Measurements from ENCODE around the gene ETFB. TPM values are rescaled to one million over a fixed set of nuclear protein-coding genes. Genes with fewer than 3 reads are reported as not detected.

The ETFB gene
- polyA plus RNA-seq, 1 experiment = 80.8 TPM

DNA sequence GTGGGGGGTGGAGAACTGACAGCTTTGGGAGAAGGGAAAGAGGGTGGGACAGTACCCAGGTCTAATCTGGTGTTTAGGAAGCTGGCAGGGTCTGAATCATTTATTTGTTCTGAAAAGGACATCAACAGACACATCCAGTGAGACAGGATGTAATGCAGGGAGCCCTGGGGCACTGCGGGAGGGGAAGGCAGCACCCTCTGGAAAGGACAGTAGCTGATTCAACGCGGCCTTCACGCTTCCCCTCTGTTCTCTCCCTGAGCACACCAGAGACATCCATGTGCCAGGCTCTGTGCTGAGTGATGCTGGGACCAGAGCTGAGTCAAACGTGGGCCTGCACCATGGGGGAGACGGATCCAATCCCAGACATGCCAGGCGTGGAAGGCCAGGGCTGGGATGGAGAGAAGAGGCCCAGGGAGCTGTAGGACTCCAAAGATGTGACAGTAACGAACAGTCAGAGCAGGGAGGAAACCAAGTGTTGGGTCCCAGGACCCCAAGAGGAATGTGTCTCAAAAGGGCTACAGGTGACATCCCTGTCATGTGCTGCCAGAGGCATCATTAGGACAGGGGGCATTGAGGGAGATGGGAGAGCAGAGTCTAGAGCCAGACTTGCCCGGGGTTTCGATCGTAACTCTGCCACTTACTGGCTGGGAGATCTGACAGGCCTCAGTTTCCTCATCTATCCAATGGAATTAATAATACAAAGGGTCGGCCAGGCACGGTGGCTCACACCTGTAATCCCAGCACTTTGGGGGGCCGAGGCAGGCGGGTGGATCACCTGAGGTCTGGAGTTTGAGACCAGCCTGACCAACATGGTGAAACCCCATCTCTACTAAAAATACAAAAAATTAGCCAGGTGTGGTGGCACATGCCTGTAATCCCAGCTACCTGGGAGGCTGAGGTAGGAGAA is 1.7 kb downstream of the ETFB start:
- POLR2A ChIA-PET = no interaction called here
- Histone ChIP-seq H3K27ac (ENCODE audit: low read depth, low read length) (no peak overlapping the region), H3K4me3 (ENCODE audit: low read depth, low read length) (no peak overlapping the region), H3K27me3 (ENCODE audit: control insufficient read depth, insufficient read depth, low read length) (no peaks in the 10 kb centered on the region), H3K9me3 (ENCODE audit: control insufficient read depth, insufficient read depth, low read length) (no peaks in the 10 kb centered on the region; the same call in 1 of the 2 replicates)
- CTCF ChIA-PET = interaction anchor here (0.6 to 0.8 kb wide), 2 partner anchors 25 to 58 kb away, joined by 3 read pairs; no protein-coding TSS in a partner anchor
- no peak for DNase-seq (ENCODE audit: low read depth, low spot score)
- TF ChIP-seq CTCF (IDR thresholded peaks at IDR 0.05; ENCODE audit: low read depth, low read length) = no peak

GRCh38 chr19:51361239-51361638 is 4.9 kb downstream of the ETFB start:
- ChIA-PET CTCF (no interaction called here), POLR2A (no interaction called here)
- TF ChIP-seq CTCF (IDR thresholded peaks at IDR 0.05; ENCODE audit: low read depth, low read length) = no peak
- Histone ChIP-seq H3K27ac (ENCODE audit: low read depth, low read length) (no peak overlapping the region), H3K9me3 (ENCODE audit: control insufficient read depth, insufficient read depth, low read length) (no peaks in the 10 kb centered on the region; the same call in 1 of the 2 replicates), H3K4me3 (ENCODE audit: low read depth, low read length) (no peak overlapping the region), H3K27me3 (ENCODE audit: control insufficient read depth, insufficient read depth, low read length) (no peaks in the 10 kb centered on the region)
- DNase-seq (ENCODE audit: low read depth, low spot score) = no peak

DNA sequence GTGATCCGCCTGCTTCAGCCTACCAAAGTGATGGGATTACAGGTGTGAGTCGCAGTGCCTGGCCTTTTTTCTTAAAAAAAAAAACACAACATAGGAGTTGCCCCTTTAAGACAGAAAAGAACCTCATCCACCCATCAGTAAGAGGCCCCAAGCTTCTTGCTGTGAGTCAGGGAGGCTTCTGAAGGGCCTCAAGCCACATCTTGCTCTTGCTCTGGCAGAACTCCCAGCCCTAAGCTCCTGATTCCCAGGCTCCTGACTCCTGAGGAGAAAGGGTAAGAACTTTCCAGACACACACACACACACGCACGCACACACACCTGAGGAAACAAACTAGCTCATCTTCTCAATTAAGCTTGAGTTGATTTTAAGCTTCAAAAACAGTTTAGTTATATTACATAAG is 6.9 kb downstream of the ETFB start:
- H3K9me3 ChIP-seq (ENCODE audit: control insufficient read depth, insufficient read depth, low read length) = no peaks in the 10 kb centered on the region; the same call in 1 of the 2 replicates
- CTCF ChIA-PET = interaction anchor here (0.8 to 1.5 kb wide), 6 partner anchors 9 to 302 kb away, joined by 3 to 17 read pairs (median 4); no protein-coding TSS in a partner anchor
- peak overlapping the region; percentile 78 for H3K27ac ChIP-seq (ENCODE audit: low read depth, low read length)
- no peaks in the 10 kb centered on the region for H3K27me3 ChIP-seq (ENCODE audit: control insufficient read depth, insufficient read depth, low read length)
- H3K4me3 ChIP-seq (ENCODE audit: low read depth, low read length) = no peak overlapping the region
- POLR2A ChIA-PET = interaction anchor here (1.0 to 2.1 kb wide), 3 partner anchors 9 to 19 kb away, joined by 4 to 13 read pairs (median 6); no protein-coding TSS in a partner anchor
- peak; percentile 79 for DNase-seq (ENCODE audit: low read depth, low spot score)
- no peak for TF ChIP-seq CTCF (IDR thresholded peaks at IDR 0.05; ENCODE audit: low read depth, low read length)

DNA sequence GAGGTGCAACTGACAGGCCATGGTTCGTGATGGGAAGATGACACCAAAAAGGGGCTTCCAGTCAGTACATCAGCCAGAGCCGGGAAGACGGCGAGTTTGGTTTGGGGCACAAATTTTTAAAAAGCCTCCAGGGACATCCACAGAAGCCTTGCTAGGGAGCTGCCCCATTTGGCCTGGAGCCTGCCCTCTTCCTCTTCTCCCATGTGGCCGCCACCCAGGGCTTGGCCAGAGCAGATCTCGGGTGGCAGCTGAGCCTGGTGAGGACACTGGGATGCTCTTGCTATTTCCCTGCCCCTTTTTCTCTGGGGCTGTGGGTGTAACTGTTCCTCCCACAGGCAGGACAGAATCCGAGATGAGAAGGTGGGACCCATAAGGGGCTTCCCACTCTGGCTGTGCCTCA is 8.2 kb downstream of the ETFB start:
- Histone ChIP-seq H3K4me3 (ENCODE audit: low read depth, low read length) (no peak overlapping the region), H3K9me3 (ENCODE audit: control insufficient read depth, insufficient read depth, low read length) (no peaks in the 10 kb centered on the region; the same call in 1 of the 2 replicates), H3K27ac (ENCODE audit: low read depth, low read length) (no peak overlapping the region), H3K27me3 (ENCODE audit: control insufficient read depth, insufficient read depth, low read length) (no peaks in the 10 kb centered on the region)
- POLR2A ChIA-PET = no interaction called here
- CTCF ChIA-PET = interaction anchor here (1.4 to 1.5 kb wide), 2 partner anchors 18 to 303 kb away, joined by 3 to 17 read pairs; no protein-coding TSS in a partner anchor
- DNase-seq (ENCODE audit: low read depth, low spot score) = no peak
- no peak for TF ChIP-seq CTCF (IDR thresholded peaks at IDR 0.05; ENCODE audit: low read depth, low read length)
